ENCODE results near the gene RALBP1.

The RALBP1 gene

GRCh38 chr18:9571546-9571945 lies 96.2 kb downstream of the RALBP1 start:
- H3K36me3 ChIP-seq (ENCODE audit: insufficient read depth, low read length): peaks cover 89% of the 10 kb centered on the region; the same call in 1 of the 2 replicates
- H3K27me3 ChIP-seq (ENCODE audit: insufficient read depth, low read length, poor library complexity, severe bottlenecking): no peaks in the 10 kb centered on the region
- H3F3A ChIP-seq (ENCODE audit: low read depth): no peaks in the 10 kb centered on the region

GRCh38 chr18:9574473-9575115 lies 99.3 kb downstream of the RALBP1 start:
- Histone ChIP-seq H3K79me2 (ENCODE audit: insufficient read depth, low read length) (no peaks in the 10 kb centered on the region), H3K4me2 (ENCODE audit: low read depth, low read length, poor library complexity, severe bottlenecking) (no peak overlapping the region), H3K27me3 (ENCODE audit: insufficient read depth, low read length, poor library complexity, severe bottlenecking) (no peaks in the 10 kb centered on the region), H3K9me2 (replicated peaks; ENCODE audit: low read depth, low read length) (no peaks in the 10 kb centered on the region), H4K20me1 (ENCODE audit: insufficient read depth, low read length, poor library complexity, severe bottlenecking) (no peaks in the 10 kb centered on the region), H3K4me3 (ENCODE audit: low read length, poor library complexity, severe bottlenecking) (no peak overlapping the region), H3K9ac (ENCODE audit: low read depth, low read length, poor library complexity, severe bottlenecking) (no peak overlapping the region), H3K9me3 (ENCODE audit: insufficient read depth, low read depth, low read length) (no peaks in the 10 kb centered on the region), H2AFZ (ENCODE audit: low read length) (no peak overlapping the region), H3K4me1 (ENCODE audit: insufficient read depth, low read length, poor library complexity, severe bottlenecking) (no peaks in the 10 kb centered on the region), H3F3A (ENCODE audit: low read depth) (no peaks in the 10 kb centered on the region), H3K36me3 (ENCODE audit: insufficient read depth, low read length) (peaks cover 91% of the 10 kb centered on the region; the same call in 1 of the 2 replicates)
- TF ChIP-seq CTCF (conservative IDR thresholded peaks at IDR 0.05; ENCODE audit: low read length) (no peak), EZH2phosphoT487 (IDR thresholded peaks at IDR 0.05; ENCODE audit: borderline replicate concordance) (no peak)

More at GRCh38 chr18:9571546-9571945, 96.2 kb downstream of the RALBP1 start:
- no peak overlapping the region for H3K9ac ChIP-seq (ENCODE audit: low read depth, low read length, poor library complexity, severe bottlenecking)
- H3K4me3 ChIP-seq (ENCODE audit: low read length, poor library complexity, severe bottlenecking): no peak overlapping the region
- no peak overlapping the region for H2AFZ ChIP-seq (ENCODE audit: low read length)
- H3K9me3 ChIP-seq (ENCODE audit: insufficient read depth, low read depth, low read length): no peaks in the 10 kb centered on the region
- H3K4me2 ChIP-seq (ENCODE audit: low read depth, low read length, poor library complexity, severe bottlenecking): no peak overlapping the region
- H4K20me1 ChIP-seq (ENCODE audit: insufficient read depth, low read length, poor library complexity, severe bottlenecking): no peaks in the 10 kb centered on the region
- H3K79me2 ChIP-seq (ENCODE audit: insufficient read depth, low read length): no peaks in the 10 kb centered on the region
- H3K4me1 ChIP-seq (ENCODE audit: insufficient read depth, low read length, poor library complexity, severe bottlenecking): no peaks in the 10 kb centered on the region
- no peaks in the 10 kb centered on the region for H3K9me2 ChIP-seq (replicated peaks; ENCODE audit: low read depth, low read length)
- TF ChIP-seq EZH2phosphoT487 (IDR thresholded peaks at IDR 0.05; ENCODE audit: borderline replicate concordance) (no peak), CTCF (conservative IDR thresholded peaks at IDR 0.05; ENCODE audit: low read length) (no peak)

- Histone ChIP-seq H3K79me2 (ENCODE audit: insufficient read depth, low read length) (0 out of 2 replicates have a peak, but pooled peaks cover under 1% of the 10 kb centered on the region), H3K36me3 (ENCODE audit: insufficient read depth, low read length) (peaks cover 91% of the 10 kb centered on the region; the same call in 1 of the 2 replicates), H3K4me2 (ENCODE audit: low read depth, low read length, poor library complexity, severe bottlenecking) (no peak overlapping the region), H3K9me2 (replicated peaks; ENCODE audit: low read depth, low read length) (no peaks in the 10 kb centered on the region), H4K20me1 (ENCODE audit: insufficient read depth, low read length, poor library complexity, severe bottlenecking) (no peaks in the 10 kb centered on the region), H3K27me3 (ENCODE audit: insufficient read depth, low read length, poor library complexity, severe bottlenecking) (no peaks in the 10 kb centered on the region), H3K4me3 (ENCODE audit: low read length, poor library complexity, severe bottlenecking) (no peak overlapping the region), H3K9ac (ENCODE audit: low read depth, low read length, poor library complexity, severe bottlenecking) (no peak overlapping the region), H3F3A (ENCODE audit: low read depth) (no peaks in the 10 kb centered on the region), H2AFZ (ENCODE audit: low read length) (no peak overlapping the region), H3K9me3 (ENCODE audit: insufficient read depth, low read depth, low read length) (no peaks in the 10 kb centered on the region), H3K4me1 (ENCODE audit: insufficient read depth, low read length, poor library complexity, severe bottlenecking) (no peaks in the 10 kb centered on the region)
- TF ChIP-seq EZH2phosphoT487 (IDR thresholded peaks at IDR 0.05; ENCODE audit: borderline replicate concordance) (no peak), CTCF (conservative IDR thresholded peaks at IDR 0.05; ENCODE audit: low read length) (no peak)
Observed at GRCh38 chr18:9575558-9575957, 100.2 kb downstream of the RALBP1 start.

Measured in Loucy (cell line).